Right kidney (tissue), 1 donor: Measurements from ENCODE around the gene METTL1.

Experiments
- DNase-seq: peaks from one replicate; pipeline ENCODE4 v3.0.0-alpha.2; 2016

Gene METTL1

GRCh38 chr12:57769594-57769993 is 2.3 kb downstream of the METTL1 start:
- DNase-seq: no peak

- DNase-seq: no peak
Measured at GRCh38 chr12:57767876-57768275, 4.0 kb downstream of the METTL1 start.

- DNase-seq: no peak
Measured at GRCh38 chr12:57767305-57767698, 4.6 kb downstream of the METTL1 start.

- peak; percentile 38 for DNase-seq
Measured at GRCh38 chr12:57766464-57767304, 5.2 kb downstream of the METTL1 start, which contains the start of gene CYP27B1. Gene CYP27B1 (minus strand): TSS chr12:57767078. CDS start chr12:57767041, 37 bp downstream.

DNA sequence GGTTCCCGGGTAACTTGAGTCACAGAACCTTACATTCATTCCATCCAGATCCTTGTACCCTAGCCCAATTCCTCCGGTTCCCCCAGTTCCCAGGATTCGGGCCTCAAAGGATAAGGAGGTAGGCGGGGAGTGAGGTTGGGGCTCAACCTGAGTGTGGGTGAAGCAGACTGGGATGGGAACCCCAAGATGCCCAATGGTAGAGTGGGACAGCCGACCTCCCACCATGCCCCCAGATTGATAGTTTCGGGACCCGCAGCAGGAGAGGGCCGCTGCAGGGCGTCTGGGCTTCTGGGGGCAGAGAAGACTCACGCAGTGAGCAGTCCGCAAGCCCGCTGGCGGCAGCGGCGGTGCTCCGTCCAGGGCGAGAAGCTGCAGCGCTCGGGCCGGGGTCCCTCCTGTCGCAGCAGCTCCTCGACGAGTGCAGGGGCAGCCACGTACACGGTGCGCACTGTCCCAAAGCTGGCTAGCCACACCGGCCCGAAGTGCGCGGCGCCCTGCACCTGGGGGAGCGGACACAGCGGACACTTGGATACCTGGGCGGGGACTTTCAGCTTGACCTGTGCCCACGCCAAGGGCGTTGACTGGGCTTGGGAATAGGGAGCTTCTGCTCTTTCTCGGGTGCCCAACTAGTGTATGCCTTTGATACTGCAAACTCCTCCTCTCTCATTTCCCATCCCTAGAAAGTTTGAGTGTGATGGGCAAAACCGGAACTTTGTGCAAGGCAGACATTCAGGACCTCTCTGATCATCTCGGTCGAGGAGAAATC is 6.0 kb downstream of the METTL1 start:
- no peak for DNase-seq

- DNase-seq: peak; percentile 60
Measured at GRCh38 chr12:57765003-57765697, 6.8 kb downstream of the METTL1 start.

DNA sequence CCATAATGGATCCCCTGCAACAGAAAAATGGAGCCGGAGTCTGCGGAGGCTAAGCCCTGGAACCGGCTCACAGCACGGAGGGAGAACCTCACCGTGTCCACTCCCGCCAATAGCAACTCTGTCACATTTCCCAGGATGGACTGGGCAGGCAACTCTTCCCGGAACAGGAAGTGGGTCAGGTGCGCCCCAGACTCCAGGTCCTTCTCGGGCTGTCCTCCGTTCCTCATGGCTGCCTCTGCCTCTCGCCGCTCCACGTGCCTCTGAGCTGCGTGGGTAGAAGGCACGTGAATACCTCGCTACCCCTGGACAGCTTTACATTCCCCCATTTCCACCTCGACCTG is 7.3 kb downstream of the METTL1 start:
- DNase-seq: no peak

GRCh38 chr12:57763881-57764661 is 7.8 kb downstream of the METTL1 start:
- no peak for DNase-seq

GRCh38 chr12:57762463-57762862 is 9.4 kb downstream of the METTL1 start:
- no peak for DNase-seq

DNA sequence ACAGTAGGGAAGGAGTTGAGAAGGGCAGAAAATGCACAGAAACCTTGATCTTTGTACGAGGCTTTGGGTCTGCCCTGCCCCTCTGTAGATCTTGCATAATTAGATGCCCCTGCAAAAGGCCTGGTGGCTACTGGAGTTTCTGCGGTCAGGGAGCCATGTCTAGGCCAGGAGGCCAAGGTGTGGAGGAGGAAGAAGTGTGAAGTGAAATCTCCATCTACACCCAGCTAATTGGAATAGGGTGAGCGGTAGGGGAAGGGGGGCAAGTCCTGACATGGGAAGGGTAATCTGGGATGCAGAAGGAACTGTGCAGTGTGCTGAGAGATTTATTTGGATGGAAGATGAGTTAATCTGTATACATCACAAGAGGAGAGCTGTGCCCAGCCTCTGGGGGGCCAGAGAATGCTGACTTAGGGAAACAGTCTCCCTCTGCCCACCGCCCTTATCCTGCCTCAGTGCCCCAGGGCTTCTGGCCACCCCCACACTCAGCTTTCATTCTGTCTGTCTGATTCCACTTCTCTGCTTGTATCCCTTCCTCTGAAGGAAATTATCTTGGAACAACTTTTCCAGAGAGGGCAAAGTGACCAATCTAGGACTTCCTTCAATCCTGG is 10.4 kb downstream of the METTL1 start:
- DNase-seq: no peak

DNA sequence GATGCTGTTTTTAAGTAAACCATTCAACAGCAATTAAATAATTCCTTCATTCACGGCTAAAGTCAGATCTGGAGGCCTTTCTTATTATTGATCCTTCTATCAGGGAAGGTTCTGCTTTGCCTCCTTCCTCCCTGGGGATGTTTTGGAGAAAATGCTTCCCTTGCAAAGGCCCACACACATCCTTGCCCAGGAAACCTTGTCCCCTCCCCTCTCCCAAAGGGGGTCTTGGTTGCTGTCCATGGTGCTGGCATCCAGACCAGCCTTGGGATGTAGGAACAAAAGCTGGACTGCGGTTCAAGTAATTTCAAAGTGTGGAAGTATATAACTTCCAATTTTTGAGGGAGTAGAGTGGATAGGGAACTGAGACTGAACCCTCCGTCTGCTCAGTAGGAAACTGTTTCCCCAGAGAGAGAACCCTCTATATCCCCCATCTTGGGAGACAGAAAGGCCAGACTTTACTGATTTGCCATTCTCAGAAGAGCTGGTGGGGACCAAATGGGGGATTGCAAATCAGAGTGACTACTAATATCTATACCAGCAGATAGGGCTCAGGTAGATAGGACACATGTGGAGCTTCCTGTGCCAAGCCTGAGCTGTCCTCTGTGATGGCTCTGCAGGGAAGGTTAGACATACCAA is 11.4 kb downstream of the METTL1 start:
- no peak for DNase-seq

- no peak for DNase-seq
Measured at GRCh38 chr12:57759360-57759980, 12.4 kb downstream of the METTL1 start.

GRCh38 chr12:57758552-57759359 is 13.1 kb downstream of the METTL1 start:
- no peak for DNase-seq

GRCh38 chr12:57757771-57758170 is 14.1 kb downstream of the METTL1 start:
- DNase-seq: no peak

DNA sequence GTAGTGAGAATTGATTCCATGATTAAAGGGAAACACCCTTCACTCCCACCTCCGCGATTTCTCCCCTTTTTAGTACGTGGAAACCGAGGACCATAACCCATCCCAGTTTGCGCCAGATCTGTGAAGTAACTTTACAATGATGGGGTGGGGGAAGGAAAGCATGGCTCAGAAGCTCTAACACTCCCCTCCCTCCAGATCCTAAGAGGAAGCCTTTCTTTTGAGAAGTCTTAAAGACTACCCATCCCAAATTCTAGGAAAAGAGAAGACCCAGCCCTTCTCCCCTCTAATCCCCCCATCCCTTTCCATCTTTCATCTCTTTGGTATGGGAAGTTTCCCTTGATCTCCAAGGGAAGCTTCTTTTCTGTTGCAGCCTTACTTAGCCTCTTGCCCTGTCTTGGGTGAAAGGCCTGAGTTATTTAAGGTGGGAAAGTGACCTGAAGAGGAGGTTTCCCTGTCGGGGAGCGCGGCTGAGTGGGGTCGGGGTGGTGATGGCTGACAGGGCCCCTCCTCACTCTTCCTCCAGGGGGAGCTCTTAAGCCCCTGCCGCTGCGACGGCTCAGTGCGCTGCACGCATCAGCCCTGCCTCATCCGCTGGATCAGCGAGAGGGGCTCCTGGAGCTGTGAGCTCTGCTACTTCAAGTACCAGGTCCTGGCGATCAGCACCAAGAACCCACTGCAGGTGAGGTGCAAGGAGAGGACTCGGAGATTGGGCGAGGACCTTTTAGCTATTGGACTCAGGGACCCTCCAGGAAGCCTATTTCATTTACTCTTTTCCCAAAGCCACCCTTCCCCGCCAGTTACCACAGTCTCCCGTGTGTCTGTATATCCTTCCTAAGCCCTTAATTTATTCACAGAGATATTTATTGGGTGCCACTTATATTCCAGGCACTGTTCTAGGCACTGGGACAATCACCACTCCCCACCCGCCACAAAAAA is 15.2 kb downstream of the METTL1 start:
- peak; percentile 35 for DNase-seq

- DNase-seq: peak; percentile 69
Measured at GRCh38 chr12:57755454-57756372, 16.2 kb downstream of the METTL1 start.

DNA sequence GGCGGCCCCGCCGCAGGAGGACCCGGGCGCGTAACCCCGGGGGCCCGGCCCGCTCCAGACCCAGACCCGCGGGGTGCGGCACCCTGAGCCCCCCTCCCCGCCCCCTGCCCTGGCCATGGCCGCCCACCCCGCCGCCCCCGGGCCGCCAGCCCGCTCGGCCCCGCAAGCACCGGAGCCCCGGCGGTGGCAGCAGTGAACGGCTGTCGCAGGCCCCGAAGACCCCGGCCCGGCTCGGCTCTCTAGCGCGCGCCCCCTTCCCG is 16.8 kb downstream of the METTL1 start:
- DNase-seq: no peak
